ENCODE results near the gene ITCH. TPM values are rescaled to one million over a fixed set of nuclear protein-coding genes. Genes with fewer than 3 reads are reported as not detected.

ITCH gene
- total RNA-seq (10 to 100 TPM; 50.2 to 60.6 (median 55.2) TPM), polyA plus RNA-seq (10 to 100 TPM; 16.3 to 26.6 (median 21.0) TPM)

DNA sequence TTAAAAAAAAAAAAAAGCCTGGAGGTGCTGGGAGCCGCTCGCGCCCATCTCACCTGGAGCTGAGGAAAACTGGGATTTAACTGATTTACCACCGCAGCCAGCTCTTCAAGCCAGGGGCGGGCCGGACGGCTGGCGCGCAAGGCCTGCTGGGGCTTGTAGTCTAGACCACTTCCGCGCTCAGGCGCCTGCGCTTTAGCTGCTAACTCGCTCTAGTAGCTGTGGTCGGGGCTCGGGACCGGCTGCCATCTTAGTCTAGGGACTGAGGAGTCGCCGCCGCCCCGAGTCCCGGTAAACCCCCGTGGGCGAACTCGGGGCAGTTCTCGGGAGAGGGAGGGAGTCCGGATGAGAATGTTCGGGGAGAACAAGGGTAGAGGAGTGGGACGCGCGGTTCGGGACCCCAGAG lies at the start of gene ITCH:
TSS of gene ITCH (plus strand) at position 212 of the 403 bp plus-strand sequence. CDS start 30,539 bp downstream, outside the sequence.
- intact Hi-C loops (cut with DNase I): loop anchor here (2.0 kb wide), 1 partner anchor 60 kb away; the partner anchor contains the start of gene AHCY
- peaks cover 0 to 46% (median 39%) of the 10 kb centered on the region in 4 donors for H3K4me1 ChIP-seq
- H3K27me3 ChIP-seq: no peaks in the 10 kb centered on the region
- H3K36me3 ChIP-seq: no peaks in the 10 kb centered on the region
- DNase-seq: peak; percentile 98
- 0 to 1% methylated on average over 32 of the region's 32 CpGs for whole genome bisulfite sequencing, 2 donors
- peak within 1 kb of the TSS; percentile 77 to 97 (median 82) for H3K4me3 ChIP-seq
- H3K27ac ChIP-seq: peak within 1 kb of the TSS; percentile 89 to 95 (median 91)
- TF ChIP-seq POLR2A (IDR thresholded peaks at IDR 0.05): peak; percentile 93
- TF ChIP-seq, protein P1, sequence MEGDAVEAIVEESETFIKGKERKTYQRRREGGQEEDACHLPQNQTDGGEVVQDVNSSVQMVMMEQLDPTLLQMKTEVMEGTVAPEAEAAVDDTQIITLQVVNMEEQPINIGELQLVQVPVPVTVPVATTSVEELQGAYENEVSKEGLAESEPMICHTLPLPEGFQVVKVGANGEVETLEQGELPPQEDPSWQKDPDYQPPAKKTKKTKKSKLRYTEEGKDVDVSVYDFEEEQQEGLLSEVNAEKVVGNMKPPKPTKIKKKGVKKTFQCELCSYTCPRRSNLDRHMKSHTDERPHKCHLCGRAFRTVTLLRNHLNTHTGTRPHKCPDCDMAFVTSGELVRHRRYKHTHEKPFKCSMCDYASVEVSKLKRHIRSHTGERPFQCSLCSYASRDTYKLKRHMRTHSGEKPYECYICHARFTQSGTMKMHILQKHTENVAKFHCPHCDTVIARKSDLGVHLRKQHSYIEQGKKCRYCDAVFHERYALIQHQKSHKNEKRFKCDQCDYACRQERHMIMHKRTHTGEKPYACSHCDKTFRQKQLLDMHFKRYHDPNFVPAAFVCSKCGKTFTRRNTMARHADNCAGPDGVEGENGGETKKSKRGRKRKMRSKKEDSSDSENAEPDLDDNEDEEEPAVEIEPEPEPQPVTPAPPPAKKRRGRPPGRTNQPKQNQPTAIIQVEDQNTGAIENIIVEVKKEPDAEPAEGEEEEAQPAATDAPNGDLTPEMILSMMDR (IDR thresholded peaks at IDR 0.05): no peak
- TF ChIP-seq POLR2AphosphoS5 (IDR thresholded peaks at IDR 0.05): peak; percentile 93 to 98 (median 97)
- TF ChIP-seq EP300 (IDR thresholded peaks at IDR 0.05): no peak
- H3K9me3 ChIP-seq: no peaks in the 10 kb centered on the region

DNA sequence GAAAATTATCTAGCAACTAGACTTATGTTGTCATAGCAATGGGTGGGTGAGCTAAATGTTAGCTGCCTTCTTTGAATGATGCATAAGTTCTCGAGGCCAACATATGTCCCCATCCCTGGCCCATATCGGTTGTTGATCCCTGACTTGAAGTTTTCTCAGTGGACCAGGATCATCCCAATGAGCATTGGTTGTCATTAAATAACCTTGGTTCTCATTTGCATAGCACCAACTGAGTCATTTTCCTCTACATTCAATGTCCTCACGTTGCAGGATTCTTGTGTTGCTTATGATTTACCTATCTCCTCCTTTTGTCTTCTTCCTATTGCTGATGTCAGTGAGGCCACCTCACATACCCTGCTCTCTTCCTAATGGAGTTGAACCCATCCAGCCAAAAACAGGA lies 47.8 kb upstream of the ITCH start:
- no peaks in the 10 kb centered on the region for H3K9me3 ChIP-seq
- H3K27me3 ChIP-seq: peaks cover 5 to 18% (median 13%) of the 10 kb centered on the region in 3 donors
- no peak overlapping the region for H3K27ac ChIP-seq
- WGBS, 2 donors: 87 to 89% methylated on average over 3 of the region's 3 CpGs
- H3K36me3 ChIP-seq: no peaks in the 10 kb centered on the region
- intact Hi-C loops (cut with DNase I): loop anchor here (2.0 kb wide), 1 partner anchor 454 kb away; no protein-coding TSS in a partner anchor
- no peak overlapping the region for H3K4me3 ChIP-seq
- peaks cover 0 to 13% (median 8%) of the 10 kb centered on the region in 4 donors for H3K4me1 ChIP-seq
- TF ChIP-seq EP300 (IDR thresholded peaks at IDR 0.05) (no peak), POLR2A (IDR thresholded peaks at IDR 0.05) (no peak), POLR2AphosphoS5 (IDR thresholded peaks at IDR 0.05) (no peak)
- TF ChIP-seq, protein P1 (IDR thresholded peaks at IDR 0.05): no peak
- no peak for DNase-seq

GRCh38 chr20:34316196-34316814 lies 46.8 kb upstream of the ITCH start:
- no peak for TF ChIP-seq EP300 (IDR thresholded peaks at IDR 0.05)
- TF ChIP-seq POLR2A (IDR thresholded peaks at IDR 0.05): no peak
- TF ChIP-seq POLR2AphosphoS5 (IDR thresholded peaks at IDR 0.05): no peak
- TF ChIP-seq, protein P1 (IDR thresholded peaks at IDR 0.05): no peak
- WGBS, 2 donors: 91 to 96% methylated on average over 6 of the region's 6 CpGs
- intact Hi-C loops (cut with DNase I): no loop called here

GRCh38 chr20:34318609-34319443 lies 44.2 kb upstream of the ITCH start:
- Histone ChIP-seq H3K36me3 (no peaks in the 10 kb centered on the region), H3K4me3 (no peak overlapping the region), H3K4me1 (no peaks in the 10 kb centered on the region), H3K27me3 (no peaks in the 10 kb centered on the region), H3K27ac (no peak overlapping the region), H3K9me3 (no peaks in the 10 kb centered on the region)
- WGBS, 2 donors: 73 to 79% methylated on average over 4 of the region's 4 CpGs
- intact Hi-C loops (cut with DNase I): no loop called here
- TF ChIP-seq, protein P1 (IDR thresholded peaks at IDR 0.05): no peak
- TF ChIP-seq POLR2AphosphoS5 (IDR thresholded peaks at IDR 0.05) (no peak), POLR2A (IDR thresholded peaks at IDR 0.05) (no peak), EP300 (IDR thresholded peaks at IDR 0.05) (no peak)
- DNase-seq: no peak

More at GRCh38 chr20:34316196-34316814, 46.8 kb upstream of the ITCH start:
- H3K36me3 ChIP-seq: no peaks in the 10 kb centered on the region
- no peak for DNase-seq
- H3K4me1 ChIP-seq: peaks cover 0 to 11% (median 7%) of the 10 kb centered on the region in 4 donors
- no peak overlapping the region for H3K4me3 ChIP-seq
- H3K9me3 ChIP-seq: no peaks in the 10 kb centered on the region
- H3K27ac ChIP-seq: no peak overlapping the region
- H3K27me3 ChIP-seq: peaks cover 5 to 13% (median 11%) of the 10 kb centered on the region in 3 donors

Measured in sigmoid colon (tissue), 7 donors.